Thyroid gland (tissue), 4 donors: ENCODE data around the gene GRIP1.

ENCODE experiments used
- POLR2A ChIP-seq, 2 donors: fragments of 450-650 bp; IDR thresholded peaks; one replicate each; pipeline ENCODE4 v1.6.1; 2017; ENCODE audit warnings: antibody characterized with exemption in 2 of 2, mild to moderate bottlenecking in 2 of 2, moderate library complexity in 1 of 2
- TF ChIP-seq, protein P1 (sequence below), 6 experiments: fragments of 200-600 bp in 3 of 6; fragments of 450-650 bp in 3 of 6; sonication (generic) in 3 of 6; IDR thresholded peaks; one replicate each; pipeline ENCODE4 v1.5.1; 2016 to 2019; ENCODE audit warnings: antibody characterized with exemption in 6 of 6, mild to moderate bottlenecking in 2 of 6, inconsistent platforms in 1 of 6, moderate library complexity in 1 of 6

DNA sequence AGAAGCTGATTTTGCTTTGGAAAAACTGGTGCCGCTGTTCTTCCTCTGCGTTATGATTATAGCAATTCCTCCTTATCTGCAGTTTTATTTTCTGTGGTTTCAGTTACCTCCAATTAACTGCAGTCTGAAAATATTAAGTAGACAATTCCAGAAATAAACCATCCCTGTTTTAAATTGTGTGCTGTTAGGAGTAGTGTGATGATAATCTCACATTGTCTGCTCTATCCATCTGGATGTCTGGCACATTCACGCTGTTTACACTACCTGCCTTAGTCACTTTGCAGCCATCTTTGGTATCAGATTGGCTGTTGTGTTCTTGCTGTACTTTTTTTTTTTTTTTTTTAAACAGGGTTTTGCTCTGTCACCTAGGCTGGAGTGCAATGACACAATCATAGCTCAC, 141.0 kb downstream of the GRIP1 start:
- TF ChIP-seq POLR2A (IDR thresholded peaks at IDR 0.05): no peak
- TF ChIP-seq, protein P1, sequence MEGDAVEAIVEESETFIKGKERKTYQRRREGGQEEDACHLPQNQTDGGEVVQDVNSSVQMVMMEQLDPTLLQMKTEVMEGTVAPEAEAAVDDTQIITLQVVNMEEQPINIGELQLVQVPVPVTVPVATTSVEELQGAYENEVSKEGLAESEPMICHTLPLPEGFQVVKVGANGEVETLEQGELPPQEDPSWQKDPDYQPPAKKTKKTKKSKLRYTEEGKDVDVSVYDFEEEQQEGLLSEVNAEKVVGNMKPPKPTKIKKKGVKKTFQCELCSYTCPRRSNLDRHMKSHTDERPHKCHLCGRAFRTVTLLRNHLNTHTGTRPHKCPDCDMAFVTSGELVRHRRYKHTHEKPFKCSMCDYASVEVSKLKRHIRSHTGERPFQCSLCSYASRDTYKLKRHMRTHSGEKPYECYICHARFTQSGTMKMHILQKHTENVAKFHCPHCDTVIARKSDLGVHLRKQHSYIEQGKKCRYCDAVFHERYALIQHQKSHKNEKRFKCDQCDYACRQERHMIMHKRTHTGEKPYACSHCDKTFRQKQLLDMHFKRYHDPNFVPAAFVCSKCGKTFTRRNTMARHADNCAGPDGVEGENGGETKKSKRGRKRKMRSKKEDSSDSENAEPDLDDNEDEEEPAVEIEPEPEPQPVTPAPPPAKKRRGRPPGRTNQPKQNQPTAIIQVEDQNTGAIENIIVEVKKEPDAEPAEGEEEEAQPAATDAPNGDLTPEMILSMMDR (IDR thresholded peaks at IDR 0.05): no peak
